B cell (primary cell): ENCODE data around the gene NNT. TPM values are rescaled to one million over a fixed set of nuclear protein-coding genes. Genes with fewer than 3 reads are reported as not detected.

Source experiments
- ATAC-seq: fragments of 200-7000 bp; cut with Tn5 transposase; one replicate; pipeline ENCODE4 v1.10.0; 2021; ENCODE audit warnings: low read depth, mild to moderate bottlenecking, moderate number of reproducible peaks, moderate library complexity
- CTCF ChIA-PET: fragments of 350-600 bp; sonication (Branson Sonifier 250); formaldehyde crosslinking; loops from one replicate; lab custom pipeline; 2021; ENCODE audit warnings: antibody characterized with exemption, inconsistent platforms; lab: Charles Lee
- POLR2A ChIA-PET: fragments of 350-600 bp; sonication (Branson Sonifier 250); formaldehyde crosslinking; loops from one replicate; lab custom pipeline; 2021; ENCODE audit warnings: antibody characterized with exemption; lab: Charles Lee
- DNase-seq: peaks from one replicate; pipeline ENCODE4 v3.0.0; 2013
- H2AFZ ChIP-seq: 2 replicates; pipeline ENCODE4 v1.6.1; 2012; ENCODE audit warnings: mild to moderate bottlenecking, low read depth, low read length; ENCODE audit not compliant: insufficient read depth, poor library complexity, severe bottlenecking
- H3K27ac ChIP-seq, 2 donors: 1 replicate in 1 of 2; 2 replicates in 1 of 2; pipeline ENCODE4 v1.5.1; 2012 to 2013; ENCODE audit warnings: low read length in 2 of 2, mild to moderate bottlenecking in 2 of 2, moderate library complexity in 1 of 2
- H3K27me3 ChIP-seq, 4 experiments: fragments of 200-600 bp in 1 of 4; sonication (generic) in 1 of 4; replicated peaks in 1 of 4; 1 replicate in 2 of 4; 2 replicates in 2 of 4; pipeline versions ENCODE4 v1.6.1 to v1.7.0; 2013 to 2016; ENCODE audit warnings: low read length in 3 of 4, mild to moderate bottlenecking in 2 of 4, mixed read lengths in 1 of 4, moderate library complexity in 1 of 4; ENCODE audit not compliant: insufficient read depth in 4 of 4, control insufficient read depth in 3 of 4; ENCODE audit errors: control extremely low read depth in 1 of 4
- H3K36me3 ChIP-seq, 2 experiments: replicated peaks in 1 of 2; 1 replicate in 1 of 2; 2 replicates in 1 of 2; pipeline versions ENCODE4 v1.6.1 to v1.7.1; 2013; ENCODE audit warnings: low read length in 1 of 2; ENCODE audit not compliant: insufficient read depth in 2 of 2, control insufficient read depth in 1 of 2; ENCODE audit errors: control extremely low read depth in 1 of 2, extremely low read depth in 1 of 2
- H3K4me1 ChIP-seq, 2 donors: fragments of 200-600 bp in 1 of 2; sonication (generic) in 1 of 2; 1 replicate in 1 of 2; 2 replicates in 1 of 2; pipeline versions ENCODE4 v1.5.1 to v1.6.1; 2013 to 2017; ENCODE audit warnings: low read length in 2 of 2; ENCODE audit not compliant: control insufficient read depth in 2 of 2, insufficient read depth in 2 of 2
- H3K4me2 ChIP-seq: replicated peaks from 2 replicates; pipeline ENCODE3; 2012; ENCODE audit warnings: mild to moderate bottlenecking, low read depth, low read length; ENCODE audit not compliant: poor library complexity, severe bottlenecking
- H3K4me3 ChIP-seq, 5 experiments: fragments of 200-600 bp in 1 of 5; sonication (generic) in 1 of 5; 1 replicate in 3 of 5; 2 replicates in 2 of 5; pipeline versions ENCODE4 v1.5.1 to v1.7.0; 2011 to 2016; ENCODE audit warnings: low read length in 4 of 5, mild to moderate bottlenecking in 4 of 5, low read depth in 2 of 5, control low read depth in 1 of 5, moderate library complexity in 1 of 5; ENCODE audit not compliant: insufficient read depth in 1 of 5; ENCODE audit errors: control extremely low read depth in 1 of 5, extremely low read depth in 1 of 5
- H3K79me2 ChIP-seq: fragments of 200-600 bp; sonication (generic); one replicate; pipeline ENCODE4 v1.6.0; 2016; ENCODE audit warnings: low read length; ENCODE audit not compliant: control insufficient read depth, insufficient read depth
- H3K9ac ChIP-seq: fragments of 200-600 bp; sonication (generic); 2 replicates; pipeline ENCODE4 v1.6.1; 2017; ENCODE audit warnings: mild to moderate bottlenecking, low read length, moderate library complexity
- H3K9me3 ChIP-seq, 3 donors: one replicate each; pipeline versions ENCODE4 v1.6.1 to v1.7.1; 2013; ENCODE audit warnings: low read length in 2 of 3; ENCODE audit not compliant: control insufficient read depth in 2 of 3, insufficient read depth in 1 of 3; ENCODE audit errors: control extremely low read depth in 1 of 3
- H4K20me1 ChIP-seq: 2 replicates; pipeline ENCODE4 v1.6.0; 2012; ENCODE audit warnings: mild to moderate bottlenecking, low read length; ENCODE audit not compliant: insufficient read depth, control insufficient read depth, poor library complexity, severe bottlenecking
- H3K27ac Mint-ChIP-seq: one replicate; pipeline ENCODE4 v1.8.0; 2021; ENCODE audit warnings: mixed read lengths
- H3K27me3 Mint-ChIP-seq: one replicate; pipeline ENCODE4 v1.8.0; 2021; ENCODE audit warnings: mixed read lengths
- H3K4me1 Mint-ChIP-seq: one replicate; pipeline ENCODE4 v1.8.0; 2021; ENCODE audit warnings: mixed read lengths
- H3K4me3 Mint-ChIP-seq: one replicate; pipeline ENCODE4 v1.8.0; 2021; ENCODE audit warnings: mixed read lengths
- H3K9me3 Mint-ChIP-seq: one replicate; pipeline ENCODE4 v1.8.0; 2022; ENCODE audit warnings: mixed read lengths; ENCODE audit not compliant: insufficient read depth
- CTCF ChIP-seq: fragments of 200-600 bp; IDR thresholded peaks from one replicate; pipeline ENCODE4 v1.8.0; 2022; ENCODE audit warnings: antibody characterized with exemption, mild to moderate bottlenecking
- EZH2 ChIP-seq: IDR thresholded peaks from 2 replicates; pipeline ENCODE4 v1.6.1; 2012; ENCODE audit warnings: borderline replicate concordance, low read depth, mild to moderate bottlenecking, moderate library complexity, low read length; ENCODE audit not compliant: insufficient read depth, poor library complexity, severe bottlenecking
- WGBS: methylation state at CpG from one replicate; pipeline ENCODE4 v1.1.5; 2013; ENCODE audit warnings: missing lambda C conversion rate; ENCODE audit not compliant: insufficient coverage; 5-methylcytosine and 5-hydroxymethylcytosine counted together
- intact Hi-C: fragments of 100-400 bp; cut with micrococcal nuclease; formaldehyde crosslinking; loops from one replicate; pipeline ENCODE4 v1.10.0; 2022
- polyA plus RNA-seq: library from polyadenylated mRNA; depleted of rRNA; stranded (reverse); fragments of >200 nt; gene quantifications from 2 replicates; pipeline ENCODE4 v1.2.3, GENCODE V29; 2012
- total RNA-seq, 2 donors: library from RNA; stranded (reverse); fragments of 120-200 nt in 1 of 2; gene quantifications; 1 replicate in 1 of 2; 2 replicates in 1 of 2; pipeline versions ENCODE4 v1.2.3 to v1.2.4, GENCODE V29; 2013 to 2022

The NNT gene
- total and polyA plus RNA-seq, 2 donors (not counting 1 experiment from before 2014, with no cell fraction given), result 17.8 to 61.1 TPM

DNA sequence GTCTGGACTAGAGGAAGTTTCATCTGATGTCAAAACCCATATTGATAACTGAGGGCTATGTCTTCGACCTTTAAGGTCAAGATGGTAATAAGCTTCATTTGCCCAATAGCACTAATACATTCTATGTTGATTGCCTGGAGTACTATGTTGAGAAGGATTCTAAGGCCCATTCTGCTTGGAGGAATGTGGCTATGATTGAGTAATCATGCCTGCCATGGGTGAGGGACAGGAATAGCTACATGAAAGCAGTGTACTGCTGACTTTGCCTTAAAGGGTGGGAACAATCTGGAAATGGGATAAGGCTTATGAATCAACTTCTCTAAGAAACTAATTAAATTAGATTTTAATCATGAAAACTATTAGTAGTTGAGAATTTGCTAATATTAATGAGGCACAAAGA, 13.6 kb downstream of the NNT start:
- DNase-seq (no peak), ATAC-seq (no peak)
- Histone ChIP-seq H3K79me2 (no peaks in the 10 kb centered on the region), H3K27ac (no peak overlapping the region), H3K9me3 (no peaks in the 10 kb centered on the region), H3K9ac (no peak overlapping the region), H4K20me1 (no peaks in the 10 kb centered on the region), H2AFZ (no peak overlapping the region), H3K4me1 (no peaks in the 10 kb centered on the region), H3K4me2 (no peak overlapping the region), H3K4me3 (no peak overlapping the region), H3K27me3 (no peaks in the 10 kb centered on the region), H3K36me3 (peaks cover 14 to 51% of the 10 kb centered on the region in 2 experiments)
- Mint-ChIP-seq H3K27ac (no peak overlapping the region), H3K27me3 (no peaks in the 10 kb centered on the region), H3K9me3 (no peaks in the 10 kb centered on the region), H3K4me3 (no peak overlapping the region), H3K4me1 (no peaks in the 10 kb centered on the region)
- no CpG with 5 or more reads among the region's 1 CpG for WGBS
- intact Hi-C loops, result no loop called here
- ChIA-PET CTCF (no interaction called here), POLR2A (no interaction called here)
- TF ChIP-seq EZH2 (no peak), CTCF (no peak)

- H3K4me2 ChIP-seq, result no peak overlapping the region
- POLR2A ChIA-PET, result no interaction called here
- H3K36me3 ChIP-seq, result peaks cover 9 to 34% of the 10 kb centered on the region in 2 experiments
- CTCF ChIA-PET, result interaction anchor here (1.1 to 1.3 kb wide), 2 partner anchors 9 to 12 kb away, joined by 3 to 4 read pairs; no protein-coding TSS in a partner anchor
- H2AFZ ChIP-seq, result no peak overlapping the region
- intact Hi-C loops, result no loop called here
- Mint-ChIP-seq H3K4me1 (peaks cover 4% of the 10 kb centered on the region), H3K27me3 (no peaks in the 10 kb centered on the region), H3K4me3 (no peak overlapping the region), H3K27ac (no peak overlapping the region), H3K9me3 (no peaks in the 10 kb centered on the region)
- TF ChIP-seq CTCF, result no peak
- no peaks in the 10 kb centered on the region for H3K9me3 ChIP-seq
- H3K4me3 ChIP-seq, result no peak overlapping the region
- no peak overlapping the region for H3K9ac ChIP-seq
- H3K4me1 ChIP-seq, result no peaks in the 10 kb centered on the region
- H4K20me1 ChIP-seq, result no peaks in the 10 kb centered on the region
- 100% methylated on average over 2 of the region's 2 CpGs for WGBS
- DNase-seq (no peak), ATAC-seq (no peak)
- no peaks in the 10 kb centered on the region for H3K79me2 ChIP-seq
- no peak overlapping the region for H3K27ac ChIP-seq
- no peaks in the 10 kb centered on the region for H3K27me3 ChIP-seq
Observed at GRCh38 chr5:43619380-43619779, 16.4 kb downstream of the NNT start.
